ENCODE results near the gene EHD1. TPM values are rescaled to one million over a fixed set of nuclear protein-coding genes. Genes with fewer than 3 reads are reported as not detected.

The EHD1 gene
- total RNA-seq, 1 donor from 2014 or later = 95.0 TPM

DNA sequence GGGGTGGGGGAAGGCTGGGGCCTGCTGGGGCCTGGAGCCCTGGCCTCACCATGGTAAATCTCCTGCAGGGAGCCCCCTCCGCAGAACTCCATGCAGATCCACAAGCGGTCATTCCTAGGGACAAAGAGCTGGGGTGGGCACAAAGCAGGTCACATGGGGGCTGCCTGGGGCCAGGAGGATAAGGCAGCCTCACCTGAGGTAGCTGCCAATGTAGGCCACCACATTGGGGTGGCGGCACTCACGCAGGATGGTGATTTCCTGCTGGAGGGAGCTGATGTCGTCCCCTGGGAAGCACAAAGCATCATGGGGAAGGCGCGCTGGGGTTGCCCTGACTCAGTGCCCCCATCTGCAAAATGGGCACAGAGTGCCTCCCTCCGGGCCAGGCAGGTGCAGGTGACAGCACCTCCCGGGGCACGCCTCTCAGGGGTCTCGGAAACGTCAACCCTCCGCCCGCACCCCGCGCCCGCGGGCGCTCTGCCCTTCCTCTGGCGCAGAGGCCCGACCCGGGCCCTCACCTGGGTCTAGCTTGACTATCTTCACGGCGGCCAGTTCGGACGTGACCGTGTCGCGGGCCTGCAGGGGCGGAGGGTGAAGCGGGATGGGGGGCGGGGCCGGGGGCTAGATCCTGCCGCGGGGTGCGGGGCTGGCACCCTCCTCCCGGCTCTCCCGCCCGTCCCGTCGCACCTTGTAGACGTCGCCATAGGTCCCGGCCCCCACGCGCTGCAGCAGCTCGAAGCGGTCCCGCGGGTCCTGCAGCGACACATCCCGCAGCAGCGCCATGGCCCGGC is 75.9 kb downstream of the EHD1 start:
- no peak for DNase-seq (ENCODE audit: low spot score)

Small RNA genes within 50 kb of the gene (microRNA-seq; reads per million reads assigned to microRNA genes)
- not detected for gene MIR6749 (ENCODE audit: borderline number of aligned reads)
- not detected for gene MIR6750 (ENCODE audit: borderline number of aligned reads)

Other genes starting within 250 kb of the EHD1 start
- 8.8 TPM for gene NRXN2, start 155.4 kb downstream of the EHD1 start, total RNA-seq
- 22.0 TPM for gene RASGRP2, start 134.5 kb downstream of the EHD1 start, total RNA-seq
- 1.8 TPM for gene PYGM, start 118.6 kb downstream of the EHD1 start, total RNA-seq
- 302 TPM for gene SF1, start 100.1 kb downstream of the EHD1 start, total RNA-seq
- gene MAP4K2, start 75.4 kb downstream of the EHD1 start, total RNA-seq = 18.2 TPM
- 18.5 TPM for gene MEN1, start 68.1 kb downstream of the EHD1 start, total RNA-seq
- gene CDC42BPG, start 34.0 kb downstream of the EHD1 start, total RNA-seq = 0.55 TPM
- gene ATG2A, start 38.6 kb upstream of the EHD1 start, total RNA-seq = 22.2 TPM
- 28.3 TPM for gene PPP2R5B, start 46.1 kb upstream of the EHD1 start, total RNA-seq
- gene GPHA2, start 57.3 kb upstream of the EHD1 start, total RNA-seq = not detected
- not detected for gene MAJIN, start 93.5 kb upstream of the EHD1 start, total RNA-seq
- 2.1 TPM for gene BATF2, start 118.3 kb upstream of the EHD1 start, total RNA-seq
- gene ARL2, start 135.5 kb upstream of the EHD1 start, total RNA-seq = 93.0 TPM
- gene SNX15, start 148.8 kb upstream of the EHD1 start, total RNA-seq = 27.6 TPM
- gene SAC3D1, start 162.6 kb upstream of the EHD1 start, total RNA-seq = 12.3 TPM
- 15.2 TPM for gene NAALADL1, start 179.9 kb upstream of the EHD1 start, total RNA-seq
- 1.2 TPM for gene CDCA5, start 205.4 kb upstream of the EHD1 start, total RNA-seq
- 32.1 TPM for gene ZFPL1, start 205.6 kb upstream of the EHD1 start, total RNA-seq
- gene VPS51, start 217.6 kb upstream of the EHD1 start, total RNA-seq = 86.6 TPM
- gene TM7SF2, start 233.3 kb upstream of the EHD1 start, total RNA-seq = 22.1 TPM
- gene ZNHIT2, start 239.1 kb upstream of the EHD1 start, total RNA-seq = 11.5 TPM
- gene FAU, start 243.5 kb upstream of the EHD1 start, total RNA-seq = 617 TPM
- gene MRPL49, start 243.7 kb upstream of the EHD1 start, total RNA-seq = 26.1 TPM